ENCODE results near the gene C5. TPM values are rescaled to one million over a fixed set of nuclear protein-coding genes. Genes with fewer than 3 reads are reported as not detected.

Gene C5
- total RNA-seq, 1 experiment from 2014 or later: 0.33 TPM

DNA sequence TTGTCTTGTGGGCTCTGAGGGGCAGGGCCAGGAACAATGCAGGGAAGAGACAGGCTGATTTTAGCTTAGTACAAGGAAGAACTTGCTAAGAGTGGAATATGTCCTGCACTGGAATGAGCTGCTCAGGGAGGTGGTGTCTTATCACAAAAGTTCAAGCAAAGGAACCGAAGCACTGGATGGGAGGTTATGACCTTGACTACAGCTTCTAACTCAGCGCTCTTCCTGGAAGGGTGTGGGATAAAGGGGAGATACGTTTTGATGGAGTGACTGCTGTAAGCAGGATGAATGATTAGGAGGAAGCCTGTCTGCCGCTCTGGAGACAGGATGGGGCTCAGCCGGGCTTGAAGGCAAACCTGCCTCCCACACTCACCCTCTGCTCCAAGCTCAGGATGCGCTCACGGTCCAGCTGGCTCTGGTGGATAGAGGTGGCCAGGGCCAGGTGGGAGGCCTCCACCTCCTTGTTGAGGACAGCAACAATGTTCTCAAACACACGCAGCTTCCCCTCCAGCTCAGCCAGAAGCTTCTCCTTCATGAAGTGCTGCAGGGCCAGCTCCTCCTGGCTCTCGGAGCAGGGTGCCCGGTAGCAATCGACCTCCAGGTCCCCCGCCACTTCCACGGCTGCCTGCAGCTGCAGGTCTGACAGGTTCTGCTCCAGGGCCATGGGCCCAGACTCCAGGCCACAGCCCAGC is 137.0 kb downstream of the C5 start:
- no peak for DNase-seq (ENCODE audit: low spot score)

DNA sequence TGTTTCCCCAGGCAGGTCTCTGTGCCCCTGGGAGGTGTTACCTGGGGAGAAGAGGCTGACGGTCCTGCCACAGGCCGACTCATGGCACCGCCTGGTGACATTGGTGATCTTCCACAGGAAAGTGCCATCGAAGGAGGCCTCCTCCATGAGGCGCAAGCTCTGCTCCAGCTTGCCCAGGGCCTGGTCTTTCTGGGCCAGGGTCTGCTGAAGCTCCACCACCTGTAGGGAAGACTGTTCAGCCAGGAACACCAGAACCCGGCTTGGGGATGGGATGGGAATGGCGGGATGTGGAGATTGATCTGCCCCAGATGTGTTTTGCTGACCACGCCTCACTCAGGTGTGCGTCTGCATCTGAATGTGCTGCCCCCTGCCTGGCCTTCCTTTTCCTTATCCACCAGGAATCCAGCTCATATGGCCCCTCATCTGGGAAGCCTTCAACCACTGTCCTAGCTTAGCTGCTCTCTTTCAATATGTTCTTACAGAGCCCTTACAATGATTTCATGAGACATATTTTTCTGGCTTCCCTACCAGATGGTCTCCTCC is 138.7 kb downstream of the C5 start:
- no peak for DNase-seq (ENCODE audit: low spot score)

DNA sequence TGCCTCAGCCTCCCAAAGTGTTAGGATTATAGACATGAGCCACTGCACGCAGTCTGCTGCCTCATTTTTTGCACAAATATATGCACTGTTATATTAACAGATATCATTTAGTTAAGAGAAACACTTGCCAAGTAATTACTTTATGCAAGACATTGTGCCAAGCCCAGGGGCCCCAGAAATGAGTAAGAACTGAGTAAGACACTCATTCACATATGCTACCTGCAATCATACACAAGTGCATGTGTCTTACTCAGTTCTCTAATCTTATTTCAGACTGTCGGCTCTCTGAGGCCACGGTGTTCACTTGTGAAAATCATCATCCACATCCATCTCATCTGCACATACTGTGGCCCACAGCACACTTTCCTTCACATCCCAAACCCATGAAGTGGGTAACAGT is 139.4 kb downstream of the C5 start:
- DNase-seq (ENCODE audit: low spot score): no peak

DNA sequence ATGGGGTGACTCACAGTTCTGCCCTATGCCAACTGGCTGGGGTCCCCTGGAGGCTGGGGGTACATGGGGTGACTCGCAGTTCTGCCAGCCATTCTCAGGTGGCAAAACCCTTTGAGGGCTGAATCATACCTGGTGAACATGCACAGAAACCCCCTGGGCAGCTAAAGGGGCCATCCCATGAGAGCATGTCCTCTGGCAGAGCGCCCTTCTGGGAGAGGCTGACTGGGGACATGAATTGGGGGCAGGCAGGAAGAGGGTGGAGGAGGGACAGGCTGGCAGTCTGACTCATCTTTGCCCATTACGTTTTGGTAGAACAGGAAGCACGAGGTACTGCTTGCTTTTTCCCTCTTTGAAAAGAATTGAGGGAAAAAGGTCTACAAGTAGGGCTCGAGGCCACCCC is 140.2 kb downstream of the C5 start:
- no peak for DNase-seq (ENCODE audit: low spot score)

DNA sequence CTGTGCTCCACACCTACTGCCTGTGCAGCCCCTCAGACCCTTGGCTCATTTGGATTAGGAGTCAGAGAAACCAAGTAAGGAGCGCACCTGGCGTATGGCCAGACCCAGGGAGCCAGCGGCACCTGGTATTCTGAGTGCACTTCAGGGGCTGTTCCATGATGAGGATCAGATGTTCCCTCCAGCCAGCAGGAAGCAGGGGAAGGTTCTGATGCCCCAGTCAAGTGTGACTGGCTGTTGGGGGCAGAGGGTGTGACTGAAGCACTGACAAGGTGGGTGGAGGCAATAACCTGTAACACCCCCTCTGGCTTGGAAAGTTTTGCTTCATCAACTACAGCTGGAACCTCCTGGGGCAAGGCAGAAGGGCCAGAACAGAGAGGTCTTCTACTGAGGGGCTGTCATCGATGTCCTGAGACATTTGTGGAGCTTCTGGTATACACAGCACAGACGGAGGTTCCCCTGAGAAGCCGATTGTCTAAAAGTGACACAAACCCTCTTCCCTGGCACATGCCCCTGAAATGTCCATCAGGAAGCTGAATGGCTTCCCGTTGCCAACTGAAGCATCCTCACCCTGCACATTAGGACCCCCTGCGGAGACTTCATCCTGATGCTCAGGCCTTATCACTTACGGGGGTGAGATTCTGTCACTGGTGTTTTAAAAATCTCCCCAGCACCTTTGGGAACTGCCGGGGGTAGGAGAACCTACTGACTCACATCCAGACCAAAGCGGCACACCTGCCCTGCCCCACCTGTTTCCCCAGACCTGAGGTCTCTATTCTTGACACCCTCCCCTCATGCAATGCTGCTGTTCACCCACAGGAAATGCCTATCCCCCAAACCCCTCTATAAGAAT is 144.5 kb downstream of the C5 start:
- no peak for DNase-seq (ENCODE audit: low spot score)

DNA sequence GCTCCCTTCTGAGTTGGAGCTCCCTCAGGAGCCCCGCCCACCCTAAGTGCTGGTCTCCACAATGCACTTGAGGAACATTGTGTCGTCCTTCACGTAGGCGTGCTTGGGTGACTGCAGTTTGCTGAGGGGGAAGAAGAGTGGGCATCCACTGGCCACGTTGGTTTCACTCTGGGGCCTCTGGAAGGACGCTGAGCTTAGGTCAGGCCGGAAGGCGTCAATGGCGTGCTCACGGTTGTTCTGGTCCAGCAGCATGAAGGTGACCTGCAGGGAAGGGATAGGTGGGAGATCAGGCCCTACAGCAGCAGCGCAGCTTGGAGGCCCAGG is 145.1 kb downstream of the C5 start:
- DNase-seq (ENCODE audit: low spot score): no peak

DNA sequence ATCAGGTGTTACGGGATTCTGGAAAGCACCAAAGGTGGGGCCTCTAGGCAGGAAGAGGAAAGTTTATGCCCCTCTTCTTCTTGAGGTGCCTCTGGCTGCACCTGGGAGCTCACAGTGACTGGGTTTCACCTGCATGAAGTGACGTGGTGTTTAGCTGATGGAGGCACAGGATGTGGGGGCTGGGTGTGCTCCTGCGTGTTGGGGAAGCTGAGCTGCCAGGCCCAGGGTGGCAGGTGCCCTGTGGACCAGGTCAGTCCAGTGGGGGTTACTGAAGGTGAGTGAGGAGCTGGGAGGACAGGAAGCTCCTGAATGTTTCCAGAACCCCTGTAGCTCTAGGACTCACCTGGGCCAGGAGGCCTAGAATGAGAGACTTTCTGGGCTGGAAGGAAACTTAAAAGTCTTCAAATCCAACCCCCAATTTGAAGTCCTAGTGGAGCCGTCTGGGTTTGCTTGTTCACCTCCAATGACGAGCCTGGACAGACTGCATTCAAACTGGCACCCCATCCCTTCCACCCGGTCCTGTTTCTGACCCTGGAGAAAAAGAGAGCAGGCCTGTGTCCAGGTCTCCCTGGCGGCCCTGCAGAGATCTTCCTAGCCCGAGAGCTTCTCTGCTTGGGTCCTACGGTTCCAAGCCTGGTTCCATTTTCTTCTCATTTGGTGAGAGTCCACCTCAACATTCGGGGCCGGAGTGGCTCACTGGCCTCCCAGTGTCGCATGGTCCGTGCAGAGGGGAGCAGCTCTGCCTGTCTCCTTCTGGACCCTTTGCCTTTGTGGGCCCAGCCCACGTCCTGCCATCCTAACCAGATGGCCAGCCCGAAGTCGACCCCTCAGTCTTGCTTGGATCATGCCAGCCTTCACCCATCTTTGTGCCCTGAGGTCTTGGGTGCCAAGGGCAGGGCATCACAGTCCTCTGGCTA is 145.8 kb downstream of the C5 start:
- DNase-seq (ENCODE audit: low spot score): no peak

DNA sequence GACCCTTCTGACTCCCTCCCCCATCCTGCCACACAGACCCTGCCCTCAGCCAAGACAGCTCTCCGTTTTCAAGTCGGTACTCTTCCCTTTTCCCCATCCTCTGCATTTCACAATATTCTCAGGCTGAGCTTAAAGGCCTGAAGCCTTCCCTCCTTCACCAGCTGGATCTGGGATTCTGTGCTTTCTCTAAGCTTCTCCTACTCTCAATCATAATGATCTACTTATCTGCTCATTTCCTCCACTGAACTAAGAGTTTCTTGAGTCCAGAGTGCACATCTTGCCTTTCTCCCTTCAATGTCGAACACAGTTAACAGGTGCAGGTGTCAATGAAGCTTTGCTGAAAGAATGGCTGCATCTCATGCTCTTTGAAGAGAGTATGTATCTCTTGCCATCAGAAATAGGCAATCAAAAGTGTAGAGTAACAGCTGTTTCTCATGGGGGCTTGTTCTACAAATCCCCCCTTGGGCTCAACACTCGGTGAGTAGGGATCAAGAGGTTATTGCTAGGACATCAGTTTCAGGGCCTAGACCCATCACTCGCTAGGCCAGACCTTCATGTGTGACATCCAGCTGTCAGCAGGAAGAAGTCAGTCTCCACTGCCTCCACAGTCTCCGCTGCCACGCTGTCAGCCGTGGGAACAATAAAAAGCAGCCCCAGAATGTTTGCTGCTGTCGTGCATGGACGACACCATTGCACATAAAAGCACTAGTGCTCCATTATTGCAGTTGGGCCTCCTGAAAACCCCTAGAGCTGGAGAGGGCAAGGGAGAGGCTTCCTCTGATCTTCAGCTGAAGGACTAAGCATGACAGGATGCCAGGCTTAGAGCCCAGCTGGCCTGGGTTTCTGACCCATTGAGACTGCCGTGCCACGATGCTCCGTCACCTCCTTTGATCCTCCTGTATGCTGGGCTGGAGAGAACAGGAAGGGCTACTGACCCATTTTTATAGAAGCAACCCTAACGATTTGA is 147.2 kb downstream of the C5 start:
- no peak for DNase-seq (ENCODE audit: low spot score)

Other genes with a start within 250 kb of the C5 start
- gene PSMD5, start 207.4 kb downstream of the C5 start, total RNA-seq (2014; rRNA removed; shearing (Covaris generic)): 17.4 and 26.5 TPM in 2 replicates
- gene PHF19, start 173.1 kb downstream of the C5 start, total RNA-seq (2014; rRNA removed; shearing (Covaris generic)): 100 and 106 TPM in 2 replicates
- gene TRAF1, start 123.5 kb downstream of the C5 start, total RNA-seq (2014; rRNA removed; shearing (Covaris generic)): 0.41 and 0.73 TPM in 2 replicates
- gene CNTRL, start 24.7 kb upstream of the C5 start, total RNA-seq (2014; rRNA removed; shearing (Covaris generic)): 4.7 and 7.4 TPM in 2 replicates
- 10.4 and 11.1 TPM in 2 replicates for gene RAB14, start 151.6 kb upstream of the C5 start, total RNA-seq (2014; rRNA removed; shearing (Covaris generic))
- 270 and 283 TPM in 2 replicates for gene GSN, start 217.9 kb upstream of the C5 start, total RNA-seq (2014; rRNA removed; shearing (Covaris generic))

All from HT-29 (cell line).